Globus pallidus (tissue), 1 donor: ENCODE data around the gene CCDC92.

Experiments used
- DNase-seq: peaks from one replicate; pipeline ENCODE4 v3.0.0-alpha.2; 2015; ENCODE audit warnings: low spot score

Gene CCDC92, protein sequence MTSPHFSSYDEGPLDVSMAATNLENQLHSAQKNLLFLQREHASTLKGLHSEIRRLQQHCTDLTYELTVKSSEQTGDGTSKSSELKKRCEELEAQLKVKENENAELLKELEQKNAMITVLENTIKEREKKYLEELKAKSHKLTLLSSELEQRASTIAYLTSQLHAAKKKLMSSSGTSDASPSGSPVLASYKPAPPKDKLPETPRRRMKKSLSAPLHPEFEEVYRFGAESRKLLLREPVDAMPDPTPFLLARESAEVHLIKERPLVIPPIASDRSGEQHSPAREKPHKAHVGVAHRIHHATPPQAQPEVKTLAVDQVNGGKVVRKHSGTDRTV

DNA sequence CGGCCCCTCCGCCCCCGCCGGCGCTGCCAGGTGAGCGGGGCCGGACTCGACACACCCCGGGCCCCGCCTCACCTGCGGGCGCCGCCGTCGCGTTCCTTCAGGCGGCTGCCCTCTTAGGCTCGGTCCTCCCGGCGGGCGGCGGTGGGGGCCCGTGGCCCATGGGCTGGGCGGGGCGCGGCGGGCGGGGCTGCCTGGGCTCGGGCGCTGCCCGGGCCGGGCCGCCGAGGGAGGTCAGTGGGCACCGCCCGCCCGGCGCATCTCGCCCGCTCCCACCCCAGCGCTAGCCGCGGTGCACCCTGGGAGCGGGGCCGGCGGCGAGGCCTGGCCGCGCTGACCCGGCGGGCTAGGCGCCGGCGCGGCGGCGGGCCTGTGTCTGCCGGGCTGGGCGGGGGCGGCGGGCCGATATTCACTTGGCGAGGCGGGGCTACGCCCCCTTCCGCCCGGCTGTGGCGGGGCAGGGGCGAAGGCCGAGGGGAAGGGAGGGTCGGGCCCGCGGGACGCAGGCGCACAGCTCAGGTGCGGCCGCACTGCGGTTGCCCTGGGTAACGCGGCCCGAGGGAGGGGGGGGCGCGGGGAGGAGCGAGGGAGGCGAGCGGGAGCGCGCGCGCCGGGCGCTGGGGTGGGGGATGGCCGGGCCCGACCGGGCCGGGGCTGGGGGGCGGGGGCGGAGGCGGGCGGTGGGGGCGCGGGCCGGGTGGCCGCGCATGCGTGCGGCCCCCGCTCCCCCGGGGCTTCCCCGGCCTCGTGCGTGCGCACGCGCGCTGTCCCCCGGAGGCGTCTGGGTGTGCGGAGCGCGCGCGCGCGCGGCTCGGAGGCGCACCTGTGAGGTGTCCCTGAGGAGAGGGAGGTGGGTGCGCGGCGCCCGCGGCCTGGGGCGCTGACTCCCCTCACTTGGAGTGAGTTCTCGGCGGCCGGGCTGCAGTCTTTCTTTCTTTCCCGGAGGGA is at the start of gene CCDC92, which contains the start of gene ZNF664:
TSS of gene CCDC92 (minus strand) at position 375 of the 945 bp plus-strand sequence. CDS start 28,526 bp downstream, outside the sequence.
TSS of gene ZNF664 (plus strand) at position 759 of the 945 bp plus-strand sequence. CDS start 38,930 bp downstream, outside the sequence.
- peak; percentile 86 for DNase-seq

DNA sequence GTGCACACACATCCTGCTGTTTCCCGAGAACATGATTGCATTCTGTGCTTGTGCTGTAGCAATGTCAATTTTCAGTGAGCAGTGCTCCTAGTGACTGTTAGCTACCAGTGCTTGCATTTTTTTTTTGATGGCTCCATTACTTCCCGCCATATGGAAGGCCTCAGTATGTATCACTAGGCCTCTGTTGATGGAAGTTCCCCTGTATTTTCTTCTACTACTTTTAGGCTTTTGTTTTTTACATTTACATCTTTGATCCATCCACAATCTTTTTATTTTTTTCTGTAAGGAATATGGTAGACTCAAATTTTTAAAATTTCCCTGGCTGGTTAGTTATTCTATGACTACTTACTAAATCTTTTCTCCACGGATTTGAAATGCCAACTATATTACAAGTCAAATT is 49.5 kb upstream of the CCDC92 start:
- DNase-seq, result no peak

DNA sequence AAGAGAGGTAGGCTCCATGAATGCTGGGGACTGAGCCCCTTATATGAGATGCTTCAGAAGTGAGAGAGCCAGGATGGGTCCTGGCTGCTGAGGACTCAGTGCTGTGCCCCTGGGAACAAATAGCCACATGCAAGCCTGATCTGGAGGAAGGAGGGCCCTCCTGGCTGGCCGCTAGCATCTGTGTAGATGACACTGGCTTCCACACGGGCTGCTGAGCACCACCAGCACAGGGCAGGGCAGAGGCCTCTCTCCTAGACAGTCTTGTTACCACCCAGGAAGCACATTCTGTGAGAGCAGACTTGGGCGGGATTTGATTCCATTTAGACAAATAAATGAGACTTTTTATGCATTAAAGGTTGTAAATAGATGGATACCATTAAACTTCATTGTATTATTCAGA is 48.4 kb upstream of the CCDC92 start:
- DNase-seq, result no peak

DNA sequence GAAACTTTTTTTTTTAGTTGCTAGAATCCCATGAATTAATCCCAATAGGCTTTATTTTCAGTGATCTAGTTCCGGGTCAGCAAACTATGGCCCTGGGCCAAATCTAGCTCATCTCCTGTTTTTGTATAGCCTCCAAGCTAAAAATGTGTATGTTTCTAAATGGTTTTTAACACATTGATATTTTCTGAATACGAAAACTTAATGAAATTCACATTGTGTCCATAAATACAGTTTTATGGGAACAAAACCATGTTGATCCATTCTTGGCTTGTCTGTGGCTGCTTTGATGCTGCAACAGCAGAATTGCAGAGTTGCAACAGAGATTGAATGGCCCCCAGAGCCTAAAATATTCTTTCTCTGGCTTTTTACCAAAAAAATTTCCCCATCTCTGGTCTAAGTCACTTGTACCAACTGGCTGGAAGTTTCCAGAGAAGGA is 47.9 kb upstream of the CCDC92 start:
- no peak for DNase-seq

DNA sequence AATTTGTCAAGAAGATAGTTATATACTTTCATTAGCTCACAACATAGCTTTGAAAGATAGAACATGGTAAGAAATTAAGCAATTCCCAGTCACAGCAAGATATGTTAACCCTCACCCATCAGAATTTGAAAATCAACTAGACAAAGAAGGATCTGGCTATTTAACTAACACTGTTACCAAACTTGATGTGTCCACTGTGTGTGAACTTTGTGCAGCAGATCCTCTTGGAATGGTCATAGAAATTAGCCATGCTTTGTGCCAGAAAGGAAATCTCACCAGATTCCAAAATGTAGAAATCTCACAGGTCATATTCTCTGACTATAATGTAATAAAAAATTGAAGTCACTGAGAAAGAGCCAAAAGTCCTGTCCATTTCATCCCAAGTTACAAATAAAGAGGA is 46.5 kb upstream of the CCDC92 start:
- no peak for DNase-seq

DNA sequence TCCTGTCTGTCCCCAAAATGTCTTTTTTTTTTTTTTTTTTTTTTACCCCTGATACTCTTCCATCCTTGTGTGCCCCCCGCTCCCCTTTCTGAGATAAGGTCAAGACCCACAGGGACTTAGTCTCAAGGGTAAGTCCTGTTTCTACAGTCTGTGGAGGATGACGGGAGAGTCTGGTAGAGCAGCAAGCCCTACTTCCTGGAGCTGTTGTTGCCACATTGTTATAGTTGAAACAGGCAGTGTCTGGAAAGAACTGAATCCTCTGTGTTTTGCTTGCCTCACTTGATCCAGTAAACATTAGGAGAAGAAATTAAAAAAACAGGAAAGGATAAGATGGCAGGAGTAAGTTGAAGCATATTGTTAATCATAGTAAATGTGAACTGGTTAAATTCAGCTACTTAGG is 45.9 kb upstream of the CCDC92 start:
- no peak for DNase-seq

DNA sequence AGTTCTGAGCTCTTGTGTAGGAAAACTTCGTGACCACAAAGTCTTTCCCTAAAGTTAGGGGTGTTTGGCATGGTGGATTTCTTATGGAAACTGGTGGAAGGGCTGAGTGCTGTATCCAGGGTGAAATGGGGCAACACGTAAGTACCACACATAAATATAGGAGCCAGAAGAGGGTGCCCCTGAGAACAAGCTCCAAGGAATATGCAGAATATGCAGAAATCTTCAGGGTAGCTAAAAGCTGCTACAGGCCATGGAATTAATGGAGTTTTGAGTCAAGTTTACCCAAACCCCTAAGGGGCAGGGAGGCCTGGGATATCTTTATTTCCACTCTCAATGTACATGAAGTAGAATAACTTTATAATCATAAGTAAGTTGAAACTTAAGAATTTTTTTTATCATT is 44.4 kb upstream of the CCDC92 start:
- DNase-seq, result no peak

DNA sequence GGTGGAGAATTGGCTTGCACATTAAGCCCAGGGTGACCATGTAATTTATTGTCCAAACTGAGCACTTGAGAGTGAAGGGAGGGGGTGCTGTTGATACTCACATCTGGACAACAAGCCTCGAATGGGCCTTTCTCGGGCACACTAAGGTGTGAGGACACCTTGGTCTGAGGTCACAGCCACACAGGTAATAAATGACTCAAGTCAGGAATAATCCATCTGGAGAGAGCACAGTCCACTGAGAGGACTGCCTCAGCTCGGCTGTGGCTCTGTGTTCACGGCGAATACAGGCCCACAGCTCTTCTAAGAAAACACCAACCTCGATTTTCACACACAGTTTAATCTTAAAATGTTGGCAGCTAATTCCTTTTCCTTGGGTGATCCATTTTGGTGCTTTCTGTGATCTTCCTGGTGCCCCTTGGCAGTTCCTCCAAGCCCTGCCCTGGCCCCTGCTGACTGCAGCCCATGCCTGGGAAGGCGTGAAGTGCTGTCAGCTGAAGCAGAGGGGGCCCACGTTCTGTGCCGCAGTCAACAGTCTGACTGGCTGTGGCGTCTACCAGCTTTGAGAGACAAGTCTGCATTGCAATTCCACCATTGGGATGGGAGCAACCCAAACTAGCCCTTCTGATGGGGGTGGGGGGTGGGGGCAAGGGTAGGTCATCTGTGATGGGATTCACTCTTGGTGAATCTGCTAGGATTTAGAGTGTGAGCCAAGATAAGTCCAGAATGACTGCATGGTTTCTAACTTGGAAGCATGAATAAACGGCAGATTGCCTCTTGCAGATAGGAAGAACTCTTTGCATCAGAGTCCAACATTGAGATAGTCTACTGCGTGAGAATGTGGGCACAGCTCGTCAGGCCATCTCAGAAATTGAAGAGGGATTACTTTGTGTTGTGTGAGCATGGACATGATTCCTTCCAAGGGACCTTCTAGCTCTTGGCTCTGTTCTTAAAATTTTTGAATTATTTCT is 43.1 kb upstream of the CCDC92 start:
- no peak for DNase-seq

DNA sequence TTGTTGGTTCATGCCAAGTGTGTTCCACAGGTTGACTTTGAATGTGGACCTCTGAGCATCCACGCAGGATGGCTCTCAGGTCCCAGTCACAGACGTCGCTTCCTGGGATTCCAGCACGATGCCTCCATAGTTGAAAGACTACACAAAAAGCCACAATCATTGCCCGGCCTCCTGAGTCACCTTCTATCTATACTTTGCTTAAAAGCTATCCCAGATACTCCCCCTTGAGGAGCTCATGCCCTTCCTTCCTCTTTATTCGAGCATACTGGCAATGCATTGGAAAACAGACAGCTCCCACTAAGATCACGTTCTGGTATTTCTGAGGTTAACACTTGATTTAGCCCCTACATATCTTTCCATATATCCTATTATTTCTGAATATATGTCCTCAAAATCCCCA is 40.4 kb upstream of the CCDC92 start:
- DNase-seq, result no peak

DNA sequence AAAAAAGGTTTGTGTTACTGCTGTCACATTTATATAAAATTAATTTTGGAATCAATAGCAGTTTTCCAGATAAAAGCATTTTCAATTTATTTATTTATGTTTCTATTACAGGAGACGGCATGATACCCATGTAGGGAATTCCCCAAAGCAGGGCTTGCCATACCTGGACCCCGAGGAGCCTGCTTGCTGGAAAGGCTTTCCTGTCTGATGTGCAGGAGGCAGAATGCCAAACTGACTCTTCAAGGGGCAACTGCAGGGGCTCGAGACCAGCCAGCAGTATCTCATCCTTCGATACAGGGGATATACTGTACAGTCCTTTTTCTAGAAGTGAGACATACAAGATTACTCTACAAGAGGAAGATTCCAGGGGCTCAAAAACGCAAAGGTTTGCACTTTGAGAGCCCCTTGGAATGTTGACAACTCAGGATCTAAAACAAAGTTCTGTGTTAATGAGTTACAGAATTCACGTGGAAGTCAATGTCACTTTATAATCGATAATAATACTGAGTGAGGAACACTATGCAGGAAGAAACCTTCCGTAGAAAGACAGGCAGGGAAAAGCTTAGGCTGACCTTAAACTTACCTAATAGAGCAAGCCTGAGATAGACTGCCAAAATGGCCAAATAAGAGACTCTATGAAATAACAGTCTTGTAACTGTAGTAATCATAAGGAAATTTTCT is 38.9 kb upstream of the CCDC92 start:
- DNase-seq, result no peak

DNA sequence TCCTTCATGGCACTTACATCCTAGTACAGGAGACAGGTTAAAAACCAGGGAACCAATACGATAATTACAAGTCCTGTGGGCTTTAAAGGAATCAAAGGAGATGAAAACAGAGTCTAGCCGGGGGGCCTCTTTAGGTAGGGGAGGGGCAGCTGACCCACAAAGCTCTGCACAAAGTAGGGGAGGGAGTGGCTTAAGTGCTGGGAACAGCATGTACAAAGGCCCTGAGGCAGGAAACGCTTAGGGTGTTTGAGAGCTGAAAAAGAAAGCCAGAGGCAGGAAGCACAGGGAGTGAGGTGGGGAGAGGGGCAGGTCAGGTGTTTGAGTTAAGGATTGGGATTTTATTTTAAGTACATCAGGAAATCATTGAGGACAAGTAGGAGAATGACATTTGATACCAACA is 38.1 kb upstream of the CCDC92 start:
- no peak for DNase-seq

DNA sequence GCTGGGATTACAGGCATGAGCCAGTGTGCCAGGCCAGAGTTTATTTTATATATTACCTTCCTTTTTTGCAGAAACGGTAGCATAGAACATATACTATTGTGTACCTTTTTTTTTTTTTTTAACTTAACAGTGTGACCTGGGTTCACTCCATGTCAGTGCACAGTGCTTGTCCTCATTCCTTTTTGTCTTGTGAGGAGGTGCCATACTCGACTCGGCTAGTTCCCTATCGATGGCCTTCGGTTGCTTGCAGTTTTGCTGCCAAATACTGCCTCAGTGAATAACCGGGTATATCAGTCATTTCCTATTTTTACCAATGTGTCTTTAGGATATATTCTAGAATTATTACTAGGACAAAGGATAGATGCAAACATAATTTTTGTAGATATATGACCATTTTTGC is 37.1 kb upstream of the CCDC92 start:
- DNase-seq, result no peak

DNA sequence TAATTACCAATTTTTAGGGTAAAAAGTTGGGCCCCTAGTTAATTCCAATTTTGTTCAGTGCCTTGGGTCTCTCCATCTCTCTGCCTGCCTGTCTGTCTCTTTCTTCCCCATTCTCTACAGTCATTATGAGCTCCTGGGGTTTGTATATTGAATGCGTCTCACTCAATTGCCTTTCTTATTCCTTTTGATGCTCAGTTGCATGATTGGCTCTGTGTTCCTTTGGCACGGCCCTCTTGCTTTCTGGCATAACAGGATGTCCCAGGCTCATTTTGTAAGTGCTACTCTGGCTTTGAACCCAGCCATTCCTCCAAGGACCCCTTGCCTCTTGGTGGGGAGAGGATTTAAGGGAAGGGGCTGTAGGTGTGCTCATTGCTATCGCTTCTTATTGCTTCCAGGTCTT is 36.0 kb upstream of the CCDC92 start:
- DNase-seq, result no peak

DNA sequence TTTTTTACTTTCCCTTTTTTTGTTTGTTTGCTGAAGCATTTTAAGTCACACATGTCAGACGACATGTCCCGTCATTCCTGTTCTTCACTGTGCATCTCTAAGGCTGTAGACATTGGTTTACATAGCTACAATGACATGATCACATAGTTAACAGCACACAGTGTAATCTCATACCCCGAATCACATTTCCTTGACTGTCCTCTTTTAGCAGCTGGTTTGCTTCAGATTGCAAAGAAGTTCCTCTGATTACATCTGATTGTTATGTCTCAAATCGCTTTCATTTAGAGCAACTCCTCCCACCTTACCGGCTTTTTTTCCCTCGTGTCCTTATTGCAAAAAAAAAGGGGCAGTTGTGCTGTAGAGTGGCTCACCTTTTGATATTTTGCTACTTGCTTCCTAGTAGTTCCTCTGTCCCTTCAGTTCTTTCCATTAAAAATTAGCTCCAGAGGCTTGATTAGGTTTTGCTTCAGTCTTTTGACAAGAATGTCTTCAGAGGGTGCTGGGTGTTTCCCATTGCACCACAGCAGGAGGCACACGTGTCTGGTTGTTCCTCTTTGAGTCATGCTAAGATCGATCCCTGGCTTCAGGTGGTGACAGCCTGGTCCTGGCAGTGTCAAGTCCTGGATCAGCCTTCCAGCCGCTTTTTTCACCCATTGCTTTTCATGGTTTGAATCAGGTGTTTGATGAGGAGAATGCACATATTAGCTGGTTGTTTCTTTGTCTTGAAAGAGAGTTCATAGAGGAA is 35.4 kb upstream of the CCDC92 start:
- no peak for DNase-seq

DNA sequence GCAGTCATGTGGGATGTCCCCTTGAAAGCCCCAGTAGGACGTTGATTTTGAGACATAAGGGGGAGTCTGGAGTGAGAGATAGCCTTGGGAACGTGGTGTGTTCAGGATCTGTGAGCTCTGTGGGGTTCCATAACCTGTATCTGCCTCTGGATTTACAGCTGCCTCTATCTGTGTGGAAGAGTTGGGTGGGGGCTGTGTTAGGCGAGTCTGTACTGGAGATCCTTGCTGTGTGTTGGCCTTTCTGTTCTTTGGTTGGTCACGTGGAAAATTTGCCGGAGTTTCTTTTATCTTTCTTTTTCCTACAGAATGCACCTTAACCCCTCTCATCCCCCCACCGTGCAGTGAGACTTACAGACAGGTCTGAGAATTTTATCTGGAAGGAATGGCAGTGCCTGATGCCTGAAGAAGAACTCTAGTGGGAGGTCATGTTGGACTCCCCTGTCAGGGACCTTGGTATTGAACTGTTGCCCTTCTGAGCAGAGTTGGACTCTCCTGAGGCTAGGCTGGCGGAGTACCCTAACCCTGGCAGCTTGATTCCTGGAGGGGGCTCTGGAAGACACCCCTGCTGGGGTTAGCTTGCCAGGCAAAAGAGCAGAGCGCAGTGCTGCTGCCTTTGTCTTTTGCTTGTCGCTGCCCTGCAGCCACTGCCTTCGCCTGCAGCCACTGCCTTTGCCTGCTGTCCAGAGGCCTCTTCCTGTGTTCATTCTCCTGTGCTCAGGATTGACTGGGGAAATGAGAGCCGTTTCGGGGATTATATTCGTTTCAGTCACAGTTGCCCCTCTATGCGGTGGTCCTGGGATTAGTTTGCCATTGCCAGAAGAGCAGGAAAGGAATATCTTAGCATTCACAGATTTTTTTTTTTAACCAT is 34.4 kb upstream of the CCDC92 start:
- DNase-seq, result no peak

DNA sequence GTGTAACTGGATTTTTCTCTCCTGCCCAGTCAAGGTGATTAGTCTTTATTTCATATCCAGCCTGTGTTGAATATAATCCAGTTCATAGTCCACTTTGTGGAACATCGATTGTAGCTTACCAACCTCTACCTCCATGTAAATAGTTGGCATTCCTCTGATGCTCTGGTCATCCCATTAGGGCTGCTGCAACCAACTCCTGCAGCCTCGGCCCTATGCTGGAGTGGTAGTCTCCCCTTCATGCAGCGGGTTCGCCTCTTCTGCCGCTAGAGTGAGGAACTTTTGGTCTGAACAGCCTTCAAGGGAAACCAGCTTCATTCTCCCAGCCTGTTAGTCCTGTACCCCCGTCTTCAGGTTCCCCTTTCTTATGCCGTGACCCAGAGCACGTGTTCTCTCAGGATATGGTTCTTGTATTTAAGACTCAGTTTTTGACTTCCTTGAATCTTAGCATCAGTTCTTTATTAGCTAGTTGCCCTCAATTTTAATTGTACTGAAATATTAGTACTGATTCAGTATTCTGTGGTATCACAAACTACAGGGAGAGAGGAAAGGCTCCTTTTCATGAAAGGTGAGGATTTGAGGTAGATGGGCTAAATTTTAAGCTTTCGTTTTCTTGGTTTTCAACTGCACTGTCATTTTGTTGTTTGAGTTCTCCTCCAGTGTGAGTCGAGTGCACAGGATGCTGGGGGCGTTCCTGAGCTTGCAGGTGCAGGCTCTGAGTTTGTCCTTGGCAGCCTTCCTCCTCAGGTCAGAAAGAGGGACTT is 33.6 kb upstream of the CCDC92 start:
- no peak for DNase-seq

DNA sequence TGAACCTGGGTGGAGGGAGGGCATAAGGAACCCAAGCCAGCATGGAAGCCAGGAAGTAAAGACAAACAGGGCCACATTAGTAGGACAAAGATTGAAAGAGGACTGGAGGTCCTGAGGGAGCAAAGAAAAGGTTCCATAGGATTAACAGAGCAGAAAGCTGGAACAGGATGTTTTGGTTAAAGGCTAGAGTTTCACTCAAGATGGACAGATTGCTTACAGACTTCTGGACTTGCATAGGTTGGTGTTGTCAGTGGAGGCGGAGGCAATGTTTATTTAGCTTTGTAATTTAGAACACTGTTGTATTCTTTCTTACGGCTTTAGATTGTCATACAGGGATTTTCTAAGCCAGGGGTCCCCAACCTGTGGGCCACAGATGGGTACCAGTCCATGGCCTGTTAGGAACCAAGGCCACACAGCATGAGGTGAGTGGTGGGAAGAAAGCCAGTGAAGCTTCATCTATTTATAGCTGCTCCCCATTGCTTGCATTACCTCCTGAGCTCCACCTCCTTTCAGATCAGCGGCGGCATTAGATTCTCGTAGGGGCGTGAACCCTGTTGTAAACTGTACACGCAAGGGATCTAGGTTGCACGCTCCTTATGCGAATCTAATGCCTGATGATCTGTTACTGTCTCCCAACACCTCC is 31.7 kb upstream of the CCDC92 start:
- no peak for DNase-seq

DNA sequence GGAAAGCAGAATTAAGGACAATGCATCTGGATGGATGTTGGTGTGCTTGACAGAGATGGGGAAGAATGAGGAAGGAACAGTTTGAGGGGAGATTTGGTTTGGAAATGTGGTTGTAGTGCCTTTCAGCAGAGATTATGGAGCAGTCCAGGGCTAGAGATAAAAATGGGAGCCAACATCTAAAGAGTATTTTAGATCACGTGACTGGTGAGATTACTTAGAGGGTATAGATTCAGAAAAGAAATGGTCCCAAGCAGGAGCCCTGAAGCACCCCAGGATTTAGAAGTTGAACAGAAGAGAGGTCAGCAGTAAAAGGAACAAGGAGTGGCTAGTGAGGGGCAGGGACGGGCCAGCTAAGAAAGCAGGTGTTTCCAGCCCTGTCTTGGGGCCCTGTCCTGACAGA is 30.0 kb upstream of the CCDC92 start:
- DNase-seq, result no peak
